Cardiac fibroblast (primary cell): ENCODE measurements around the gene GAN.
"Not testable (repeated sequence)": the region's sequence is repeated elsewhere in the genome, so short reads cannot be mapped to it uniquely, and the experiment has no call there.

Experiments
- DNase-seq, 2 donors: peaks; one replicate each; pipeline versions ENCODE4 v3.0.0 to v3.0.0-alpha.2; 2010; ENCODE audit warnings: low read depth in 2 of 2
- H3K4me3 ChIP-seq, 2 donors: replicated peaks in 1 of 2; 1 replicate in 1 of 2; 2 replicates in 1 of 2; pipeline ENCODE4 v1.5.1; 2011; ENCODE audit warnings: low read depth in 2 of 2, low read length in 2 of 2, mild to moderate bottlenecking in 2 of 2, moderate library complexity in 1 of 2
- TF ChIP-seq, protein P1 (sequence below): IDR thresholded peaks from one replicate; pipeline ENCODE4 v1.5.1; 2011; ENCODE audit warnings: low read depth, mild to moderate bottlenecking, low read length, inconsistent platforms

Gene GAN

DNA sequence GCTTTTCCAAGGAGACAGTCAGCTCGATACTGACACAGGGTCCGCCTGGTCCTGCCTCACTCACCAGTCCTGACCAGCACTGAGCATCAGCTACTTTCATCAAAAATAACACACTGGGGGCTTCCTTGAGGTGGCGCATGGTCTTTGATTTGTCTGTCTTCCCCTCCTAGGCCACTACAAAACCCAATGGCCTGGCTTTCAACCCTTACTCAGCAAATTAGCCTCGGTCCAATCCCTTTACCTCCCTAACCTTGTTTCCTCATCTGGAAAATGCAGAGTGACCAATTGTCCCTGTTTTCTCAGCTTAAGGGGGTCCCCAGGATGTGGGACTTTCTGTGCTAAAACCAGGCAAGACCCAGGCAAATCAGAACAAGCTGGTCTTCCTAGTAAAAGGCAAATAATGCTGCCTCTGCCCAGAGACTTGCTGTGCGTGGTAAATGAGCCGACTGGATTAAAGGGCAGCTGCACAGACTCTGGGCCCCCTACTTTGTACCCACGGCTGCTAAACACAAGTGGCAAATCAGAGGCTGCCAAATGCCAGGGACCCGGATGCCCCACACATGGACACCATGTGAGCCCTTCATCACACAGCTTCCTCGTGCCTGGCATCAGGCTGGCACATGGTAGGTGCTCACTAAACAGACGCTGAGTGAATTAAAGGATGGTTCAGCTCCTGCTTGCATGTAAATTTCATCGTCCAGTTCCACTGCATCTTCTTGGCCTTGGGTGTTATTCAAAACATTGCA is 98.7 kb downstream of the GAN start:
- DNase-seq: no peak
- TF ChIP-seq, protein P1, sequence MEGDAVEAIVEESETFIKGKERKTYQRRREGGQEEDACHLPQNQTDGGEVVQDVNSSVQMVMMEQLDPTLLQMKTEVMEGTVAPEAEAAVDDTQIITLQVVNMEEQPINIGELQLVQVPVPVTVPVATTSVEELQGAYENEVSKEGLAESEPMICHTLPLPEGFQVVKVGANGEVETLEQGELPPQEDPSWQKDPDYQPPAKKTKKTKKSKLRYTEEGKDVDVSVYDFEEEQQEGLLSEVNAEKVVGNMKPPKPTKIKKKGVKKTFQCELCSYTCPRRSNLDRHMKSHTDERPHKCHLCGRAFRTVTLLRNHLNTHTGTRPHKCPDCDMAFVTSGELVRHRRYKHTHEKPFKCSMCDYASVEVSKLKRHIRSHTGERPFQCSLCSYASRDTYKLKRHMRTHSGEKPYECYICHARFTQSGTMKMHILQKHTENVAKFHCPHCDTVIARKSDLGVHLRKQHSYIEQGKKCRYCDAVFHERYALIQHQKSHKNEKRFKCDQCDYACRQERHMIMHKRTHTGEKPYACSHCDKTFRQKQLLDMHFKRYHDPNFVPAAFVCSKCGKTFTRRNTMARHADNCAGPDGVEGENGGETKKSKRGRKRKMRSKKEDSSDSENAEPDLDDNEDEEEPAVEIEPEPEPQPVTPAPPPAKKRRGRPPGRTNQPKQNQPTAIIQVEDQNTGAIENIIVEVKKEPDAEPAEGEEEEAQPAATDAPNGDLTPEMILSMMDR: no peak
- no peak overlapping the region for H3K4me3 ChIP-seq

DNA sequence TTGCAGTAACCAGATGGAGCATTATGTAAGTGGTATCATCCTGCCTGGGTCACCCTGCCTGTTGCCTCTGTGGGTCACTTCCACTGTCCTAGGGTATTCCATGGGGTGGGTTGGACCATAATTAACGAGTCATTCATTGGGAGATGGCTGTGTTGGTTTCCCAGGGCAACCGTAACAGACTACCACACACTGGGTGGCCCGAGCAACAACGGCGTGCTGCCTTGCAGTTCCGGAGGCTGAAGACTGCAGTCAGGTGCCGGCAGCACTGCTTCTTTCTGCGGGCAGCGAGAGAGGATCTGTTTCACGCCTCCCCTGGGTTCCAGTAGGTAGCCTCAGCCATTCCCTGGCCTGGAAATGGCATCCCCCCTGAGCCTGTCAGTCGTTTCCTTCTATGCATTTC is 101.0 kb downstream of the GAN start:
- H3K4me3 ChIP-seq: no peak overlapping the region
- DNase-seq: no peak
- TF ChIP-seq, protein P1: no peak

GRCh38 chr16:81416749-81417148 is 102.0 kb downstream of the GAN start:
- DNase-seq: no peak
- TF ChIP-seq, protein P1: no peak
- H3K4me3 ChIP-seq: no peak overlapping the region

GRCh38 chr16:81417210-81417609 is 102.4 kb downstream of the GAN start:
- DNase-seq: no peak
- TF ChIP-seq, protein P1: no peak

DNA sequence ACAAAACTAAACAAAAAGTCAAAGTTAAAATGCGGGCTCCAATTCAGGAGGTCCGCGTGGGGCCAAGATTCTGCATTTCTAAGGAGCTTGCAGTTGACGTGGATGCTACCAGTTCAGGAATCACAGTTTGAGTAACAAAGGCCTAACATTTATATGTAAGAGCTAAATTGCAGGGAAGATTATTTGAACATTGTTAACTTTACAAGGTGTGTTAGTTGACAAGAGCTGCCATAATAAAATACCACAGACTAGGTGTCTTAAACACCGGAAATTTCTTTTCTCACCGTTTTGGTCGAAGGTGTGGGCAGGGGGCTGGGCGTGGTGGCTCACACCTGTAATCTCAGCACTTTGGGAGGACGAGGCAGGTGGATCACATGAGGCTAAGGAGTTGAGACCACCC is 105.0 kb downstream of the GAN start:
- H3K4me3 ChIP-seq: no peak overlapping the region
- no peak for DNase-seq
- TF ChIP-seq, protein P1: no peak

More at GRCh38 chr16:81417210-81417609, 102.4 kb downstream of the GAN start:
- H3K4me3 ChIP-seq: no peak overlapping the region

- TF ChIP-seq, protein P1: no peak
- H3K4me3 ChIP-seq: no peak overlapping the region
- no peak for DNase-seq
These were observed 106.4 kb downstream of the GAN start for GRCh38 chr16:81421126-81421525.

DNA sequence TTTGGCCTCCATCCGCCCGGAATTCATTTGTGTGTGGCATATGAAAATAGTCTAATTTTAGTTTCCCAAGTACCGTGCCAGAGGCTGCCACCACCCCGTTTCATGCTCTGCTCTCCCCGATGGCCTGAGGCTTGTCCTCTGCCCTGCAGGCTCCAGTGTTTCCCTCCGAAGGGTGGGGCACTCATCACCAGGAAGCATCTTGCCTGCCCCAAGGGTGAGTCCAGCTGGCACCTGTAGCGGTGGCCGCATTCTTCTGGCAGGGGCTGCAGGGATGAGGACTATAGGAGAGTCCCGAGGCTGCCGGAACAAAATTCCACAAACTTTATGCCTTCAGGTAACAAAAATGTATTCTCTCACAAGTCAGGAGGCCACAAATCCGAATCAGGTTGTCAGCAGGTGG is 106.8 kb downstream of the GAN start:
- DNase-seq: no peak
- TF ChIP-seq, protein P1: no peak
- H3K4me3 ChIP-seq: no peak overlapping the region

- H3K4me3 ChIP-seq, DNase-seq: not testable (repeated sequence)
These were observed 107.4 kb downstream of the GAN start for GRCh38 chr16:81422153-81422552.
